Endothelial cell of umbilical vein (primary cell): ENCODE measurements around the gene DLEC1. TPM values are rescaled to one million over a fixed set of nuclear protein-coding genes. Genes with fewer than 3 reads are reported as not detected.

Source experiments
- BruUV-seq: library from RNA; stranded (reverse); fragments of 400-500 nt; replicated peaks from 2 replicates; lab custom pipeline; 2021; lab: Mats Ljungman, UMichigan
- CTCF ChIA-PET: fragments of 300-600, 350-600 bp; sonication (Branson Sonifier 250); formaldehyde crosslinking; loops from one replicate; lab custom pipeline; 2021; ENCODE audit warnings: antibody characterized with exemption, inconsistent platforms; lab: Charles Lee
- POLR2A ChIA-PET: fragments of 300-600, 350-600 bp; sonication (Branson Sonifier 250); formaldehyde crosslinking; loops from one replicate; lab custom pipeline; 2021; ENCODE audit warnings: antibody characterized with exemption, inconsistent platforms; lab: Charles Lee
- DNase-seq: peaks from one replicate; pipeline ENCODE4 v3.0.0-alpha.2; 2011; ENCODE audit warnings: low read depth, low spot score
- FAIRE-seq: peaks from 2 replicates; lab custom pipeline; 2011; peaks lifted over from hg19 to GRCh38; lab: Jason Lieb, UNC
- H2AFZ ChIP-seq: 2 replicates; pipeline ENCODE4 v1.6.0; 2012; ENCODE audit warnings: low read depth, low read length, control low read depth, inconsistent platforms
- H3K27ac ChIP-seq: 2 replicates; pipeline ENCODE4 v1.5.1; 2011; ENCODE audit warnings: low read depth, mild to moderate bottlenecking, control low read depth, low read length, moderate library complexity; ENCODE audit not compliant: insufficient read depth
- H3K27me3 ChIP-seq, 2 experiments: 2 replicates each; pipeline versions ENCODE4 v1.6.0 to v1.6.1; 2011; ENCODE audit warnings: low read length in 2 of 2, mixed read lengths in 1 of 2; ENCODE audit not compliant: control insufficient read depth in 2 of 2, insufficient read depth in 2 of 2
- H3K36me3 ChIP-seq, 2 experiments: 2 replicates in 1 of 2; 3 replicates in 1 of 2; pipeline ENCODE4 v1.5.1; 2011; ENCODE audit warnings: low read length in 2 of 2, mild to moderate bottlenecking in 1 of 2, moderate library complexity in 1 of 2; ENCODE audit not compliant: control insufficient read depth in 2 of 2, insufficient read depth in 2 of 2; ENCODE audit errors: extremely low read depth in 1 of 2
- H3K4me1 ChIP-seq: 3 replicates; pipeline ENCODE4 v1.5.1; 2011; ENCODE audit warnings: mild to moderate bottlenecking, low read length; ENCODE audit not compliant: control insufficient read depth, insufficient read depth; ENCODE audit errors: extremely low read depth
- H3K4me2 ChIP-seq: 2 replicates; pipeline ENCODE4 v1.6.1; 2011; ENCODE audit warnings: low read length, control low read depth, mixed read lengths; ENCODE audit not compliant: insufficient read depth
- H3K4me3 ChIP-seq, 3 experiments: fragments of 200-600 bp in 1 of 3; sonication (generic), shearing (Covaris generic) in 1 of 3; replicated peaks in 1 of 3; 2 replicates each; pipeline ENCODE4 v1.5.1; 2011 to 2016; ENCODE audit warnings: control low read depth in 3 of 3, low read length in 3 of 3, mild to moderate bottlenecking in 2 of 3, inconsistent platforms in 1 of 3, low read depth in 1 of 3, moderate library complexity in 1 of 3; ENCODE audit not compliant: insufficient read depth in 1 of 3
- H3K79me2 ChIP-seq: 2 replicates; pipeline ENCODE4 v1.6.0; 2012; ENCODE audit warnings: low read length, inconsistent platforms; ENCODE audit not compliant: control insufficient read depth, insufficient read depth
- H3K9ac ChIP-seq: replicated peaks from 2 replicates; pipeline ENCODE3; 2011; ENCODE audit warnings: low read length, control low read depth; ENCODE audit not compliant: insufficient read depth; ENCODE audit errors: extremely low read depth
- H3K9me1 ChIP-seq: replicated peaks from 3 replicates; pipeline ENCODE4 v1.6.0; 2011; ENCODE audit warnings: mild to moderate bottlenecking, low read length; ENCODE audit not compliant: control insufficient read depth, insufficient read depth; ENCODE audit errors: extremely low read depth
- H3K9me3 ChIP-seq: replicated peaks from 2 replicates; pipeline ENCODE4 v1.5.1; 2012; ENCODE audit warnings: low read length, inconsistent platforms; ENCODE audit not compliant: control insufficient read depth, insufficient read depth
- H4K20me1 ChIP-seq: replicated peaks from 2 replicates; pipeline ENCODE3; 2011; ENCODE audit warnings: mild to moderate bottlenecking, low read length; ENCODE audit not compliant: control insufficient read depth, insufficient read depth; ENCODE audit errors: extremely low read depth
- CTCF ChIP-seq, 2 donors: IDR thresholded peaks; 1 replicate in 1 of 2; 2 replicates in 1 of 2; pipeline ENCODE4 v1.5.1; 2011; ENCODE audit warnings: low read length in 2 of 2, mild to moderate bottlenecking in 2 of 2, moderate library complexity in 2 of 2, control low read depth in 1 of 2, inconsistent platforms in 1 of 2, low read depth in 1 of 2; ENCODE audit not compliant: insufficient read depth in 1 of 2; ENCODE audit errors: extremely low read depth in 1 of 2
- EZH2 ChIP-seq: IDR thresholded peaks from 2 replicates; pipeline ENCODE4 v1.6.1; 2012; ENCODE audit warnings: borderline replicate concordance, low read depth, mild to moderate bottlenecking, moderate library complexity, low read length, inconsistent platforms; ENCODE audit not compliant: severe bottlenecking
- FOS ChIP-seq: IDR thresholded peaks from 2 replicates; pipeline ENCODE4 v1.6.1; 2011; ENCODE audit warnings: mild to moderate bottlenecking, low read length, moderate library complexity, borderline replicate concordance; ENCODE audit not compliant: insufficient read depth
- GATA2 ChIP-seq: IDR thresholded peaks from 2 replicates; pipeline ENCODE4 v1.7.0; 2011; ENCODE audit warnings: low read depth, mild to moderate bottlenecking, moderate library complexity, mixed read lengths, low read length; ENCODE audit not compliant: insufficient read length, insufficient read depth
- JUN ChIP-seq: IDR thresholded peaks from 2 replicates; pipeline ENCODE4 v1.6.1; 2011; ENCODE audit warnings: borderline replicate concordance, low read depth; ENCODE audit not compliant: insufficient read length, insufficient read depth
- MAX ChIP-seq: IDR thresholded peaks from 2 replicates; pipeline ENCODE4 v1.6.1; 2011; ENCODE audit not compliant: insufficient read depth, insufficient read length
- MYC ChIP-seq: IDR thresholded peaks from one replicate; pipeline ENCODE4 v1.6.1; 2011; ENCODE audit warnings: mild to moderate bottlenecking, low read depth, low read length
- POLR2A ChIP-seq: IDR thresholded peaks from 2 replicates; pipeline ENCODE4 v1.6.1; 2012; ENCODE audit warnings: low read depth, mild to moderate bottlenecking, control low read depth, low read length
- dilution Hi-C: fragments of 300-500 bp; cut with MboI; formaldehyde crosslinking; loops from one replicate; pipeline ENCODE4 v1.15.0; 2019; ENCODE audit warnings: low sequenced_read_pairs; ENCODE audit not compliant: extremely low pct_ligation_motif_present
- intact Hi-C: fragments of 100-400 bp; cut with micrococcal nuclease; formaldehyde crosslinking; loops from one replicate; pipeline ENCODE4 v1.10.0; 2022
- polyA plus RNA-seq, 4 experiments: library from polyadenylated mRNA; depleted of rRNA in 3 of 4; stranded (reverse) in 3 of 4; unstranded in 1 of 4; fragments of >200 nt; gene quantifications; 2 replicates each; pipeline versions ENCODE4 v1.2.1 to v1.2.3, GENCODE V29; 2011 to 2012; ENCODE audit warnings: missing spikeins in 1 of 4
- total RNA-seq: library from RNA; stranded (reverse); gene quantifications from 2 replicates; pipeline ENCODE4 v1.2.3, GENCODE V29; 2021

The DLEC1 gene
- total and polyA plus RNA-seq, 2 donors (not counting 3 experiments of a cell fraction or from before 2014, with no cell fraction given), result not detected

- H3K27ac ChIP-seq, result no peak overlapping the region
- H3K27me3 ChIP-seq, result no peaks in the 10 kb centered on the region
- no peak overlapping the region for H2AFZ ChIP-seq
- POLR2A ChIA-PET, result no interaction called here
- TF ChIP-seq EZH2 (no peak), GATA2 (no peak), POLR2A (no peak), JUN (no peak), MAX (no peak), FOS (no peak), CTCF (IDR thresholded peaks at IDR 0.05; ENCODE audit: extremely low read depth in 1 of 2, insufficient read depth in 1 of 2, low read depth in 1 of 2, low read length in 2 of 2) (no peak), MYC (no peak)
- intact Hi-C loops (no loop called here), dilution Hi-C loops (no loop called here)
- no peaks in the 10 kb centered on the region for H3K4me1 ChIP-seq
- H3K9me1 ChIP-seq, result no peaks in the 10 kb centered on the region
- no peak overlapping the region for H3K4me3 ChIP-seq
- no peaks in the 10 kb centered on the region for H4K20me1 ChIP-seq
- H3K9ac ChIP-seq, result no peak overlapping the region
- no peak for DNase-seq
- CTCF ChIA-PET, result interaction anchor here (2.0 kb wide), 1 partner anchor 176 kb away, joined by 5 read pairs; no protein-coding TSS in a partner anchor
- no peaks in the 10 kb centered on the region for H3K79me2 ChIP-seq
- no peak for FAIRE-seq
- peaks cover 17 to 34% of the 10 kb centered on the region in 2 experiments for H3K36me3 ChIP-seq
- BruUV-seq, result no TSS peak
- no peaks in the 10 kb centered on the region for H3K9me3 ChIP-seq
- H3K4me2 ChIP-seq, result no peak overlapping the region
These were observed 83.8 kb downstream of the DLEC1 start for GRCh38 chr3:38122712-38123290.
